HepG2 (cell line): ENCODE data around the gene CDYL. TPM values are rescaled to one million over a fixed set of nuclear protein-coding genes. Genes with fewer than 3 reads are reported as not detected.

Source experiments
- KLF12 ChIP-seq: sonication (generic); formaldehyde crosslinking; IDR thresholded peaks from 2 replicates; pipeline ENCODE4 v1.4.0; 2020; ENCODE audit warnings: missing genetic modification reagents, borderline replicate concordance
- MAFG ChIP-seq: sonication (generic); formaldehyde crosslinking; IDR thresholded peaks from 2 replicates; pipeline ENCODE4 v1.5.1; 2020; ENCODE audit warnings: mild to moderate bottlenecking, missing genetic modification reagents
- MTF2 ChIP-seq: sonication (generic); formaldehyde crosslinking; IDR thresholded peaks from 2 replicates; pipeline ENCODE4 v1.5.0; 2020; ENCODE audit warnings: missing genetic modification reagents, borderline replicate concordance
- PAXIP1 ChIP-seq: sonication (generic); formaldehyde crosslinking; conservative IDR thresholded peaks from 2 replicates; pipeline ENCODE4 v1.4.0; 2020; ENCODE audit warnings: mild to moderate bottlenecking, missing genetic modification reagents, moderate library complexity
- SMARCC2 ChIP-seq: fragments of 450-650 bp; IDR thresholded peaks from 2 replicates; pipeline ENCODE4 v1.6.1; 2017; ENCODE audit warnings: antibody characterized with exemption, mild to moderate bottlenecking
- SUZ12 ChIP-seq: fragments of 150-350 bp; IDR thresholded peaks from 2 replicates; pipeline ENCODE4 v1.6.1; 2014; ENCODE audit warnings: low read depth, low read length
- WIZ ChIP-seq: sonication (generic); formaldehyde crosslinking; IDR thresholded peaks from 2 replicates; pipeline ENCODE4 v1.5.1; 2020; ENCODE audit warnings: mild to moderate bottlenecking, missing genetic modification reagents
- ZNF24 ChIP-seq: fragments of 450-650 bp; IDR thresholded peaks from 2 replicates; pipeline ENCODE4 v1.6.1; 2017; ENCODE audit warnings: antibody characterized with exemption, mild to moderate bottlenecking
- ZNF841 ChIP-seq: sonication (generic); formaldehyde crosslinking; IDR thresholded peaks from 2 replicates; pipeline ENCODE4 v1.8.1; 2023; ENCODE audit warnings: missing genetic modification reagents, borderline replicate concordance
- polyA plus RNA-seq, 8 experiments: library from polyadenylated mRNA; depleted of rRNA in 3 of 8; stranded (reverse) in 7 of 8; unstranded in 1 of 8; fragments of >200 nt; fragmentation: Illumina TruSeq in 4 of 8; extraction: Trizol in 4 of 8; gene quantifications; 2 replicates each; pipeline versions ENCODE4 v1.2.1 to v1.2.3, GENCODE V29; 2011 to 2016; ENCODE audit warnings: low read depth in 4 of 8, missing spikeins in 1 of 8, mixed read lengths in 1 of 8; ENCODE audit not compliant: insufficient read depth in 1 of 8
- total RNA-seq, 5 experiments: library from RNA; depleted of rRNA; stranded (reverse); fragments of >200 nt; fragmentation: Illumina TruSeq; extraction: Trizol; gene quantifications; 2 replicates each; pipeline ENCODE4 v1.2.3, GENCODE V29; 2016; ENCODE audit warnings: low read depth in 1 of 5
- TF ChIP-seq, protein P1 (sequence below): sonication (generic); formaldehyde crosslinking; IDR thresholded peaks from 2 replicates; pipeline ENCODE4 v1.4.0; 2020; ENCODE audit warnings: missing genetic modification reagents, mild to moderate bottlenecking, borderline replicate concordance

CDYL gene
- total and polyA plus RNA-seq, 2 of the 13 experiments (the other 11 are each of a cell fraction or from before 2014, with no cell fraction given), result 22.8 to 105 TPM

- no peak for TF ChIP-seq PAXIP1
- no peak for TF ChIP-seq KLF12
- no peak for TF ChIP-seq SUZ12
- no peak for TF ChIP-seq MTF2 (CRISPR knock-in tag)
- TF ChIP-seq SMARCC2, result no peak
- no peak for TF ChIP-seq ZNF24
- TF ChIP-seq MAFG (CRISPR knock-in tag), result no peak
- no peak for TF ChIP-seq WIZ
- TF ChIP-seq, protein P1, sequence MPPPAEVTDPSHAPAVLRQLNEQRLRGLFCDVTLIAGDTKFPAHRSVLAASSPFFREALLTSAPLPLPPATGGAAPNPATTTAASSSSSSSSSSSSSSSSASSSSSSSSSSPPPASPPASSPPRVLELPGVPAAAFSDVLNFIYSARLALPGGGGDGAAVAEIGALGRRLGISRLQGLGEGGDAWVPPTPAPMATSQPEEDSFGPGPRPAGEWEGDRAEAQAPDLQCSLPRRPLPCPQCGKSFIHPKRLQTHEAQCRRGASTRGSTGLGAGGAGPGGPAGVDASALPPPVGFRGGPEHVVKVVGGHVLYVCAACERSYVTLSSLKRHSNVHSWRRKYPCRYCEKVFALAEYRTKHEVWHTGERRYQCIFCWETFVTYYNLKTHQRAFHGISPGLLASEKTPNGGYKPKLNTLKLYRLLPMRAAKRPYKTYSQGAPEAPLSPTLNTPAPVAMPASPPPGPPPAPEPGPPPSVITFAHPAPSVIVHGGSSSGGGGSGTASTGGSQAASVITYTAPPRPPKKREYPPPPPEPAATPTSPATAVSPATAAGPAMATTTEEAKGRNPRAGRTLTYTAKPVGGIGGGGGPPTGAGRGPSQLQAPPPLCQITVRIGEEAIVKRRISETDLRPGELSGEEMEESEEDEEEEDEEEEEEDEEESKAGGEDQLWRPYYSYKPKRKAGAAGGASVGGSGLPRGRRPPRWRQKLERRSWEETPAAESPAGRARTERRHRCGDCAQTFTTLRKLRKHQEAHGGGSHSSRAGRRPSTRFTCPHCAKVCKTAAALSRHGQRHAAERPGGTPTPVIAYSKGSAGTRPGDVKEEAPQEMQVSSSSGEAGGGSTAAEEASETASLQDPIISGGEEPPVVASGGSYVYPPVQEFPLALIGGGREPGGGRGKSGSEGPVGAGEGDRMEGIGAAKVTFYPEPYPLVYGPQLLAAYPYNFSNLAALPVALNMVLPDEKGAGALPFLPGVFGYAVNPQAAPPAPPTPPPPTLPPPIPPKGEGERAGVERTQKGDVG, result no peak
- no peak for TF ChIP-seq ZNF841 (CRISPR knock-in tag)
Observed at GRCh38 chr6:4885341-4885933, 109.2 kb downstream of the CDYL start (continued).
